ENCODE results near the gene KLHL26. TPM values are rescaled to one million over a fixed set of nuclear protein-coding genes. Genes with fewer than 3 reads are reported as not detected.
A peak's percentile ranks its signal among the peaks of the same experiment; 100 is the strongest.

The KLHL26 gene
- total and polyA plus RNA-seq, 2 of the 13 experiments (the other 11 are each of a cell fraction or from before 2014, with no cell fraction given): 1.5 to 1.7 TPM

- TF ChIP-seq CEBPG (CRISPR knock-in tag; IDR thresholded peaks at IDR 0.05) (peak; percentile 73), ZNF746 (CRISPR knock-in tag; IDR thresholded peaks at IDR 0.05) (0 out of 2 replicates have a peak, but pooled peaks have one; percentile 35), POLR2A (IDR thresholded peaks at IDR 0.05; ENCODE audit: insufficient read depth in 1 of 2, low read depth in 2 of 2, low read length in 2 of 2) (peak in 1 of 2 experiments; percentile 50; a peak in 2 of 4 replicates), ZNF761 (CRISPR knock-in tag; conservative IDR thresholded peaks at IDR 0.05) (no peak), FOXA3 (CRISPR knock-in tag; IDR thresholded peaks at IDR 0.05) (0 out of 2 replicates have a peak, but pooled peaks have one; percentile 17), CREM (IDR thresholded peaks at IDR 0.05) (0 out of 2 replicates have a peak, but pooled peaks have one; percentile 13), CREM (CRISPR knock-in tag; IDR thresholded peaks at IDR 0.05) (no peak), ZNF605 (CRISPR knock-in tag; IDR thresholded peaks at IDR 0.05) (no peak), ZNF274 (CRISPR knock-in tag; IDR thresholded peaks at IDR 0.05) (no peak), RCOR2 (CRISPR knock-in tag; IDR thresholded peaks at IDR 0.05) (no peak; the same call in 1 of the 2 replicates), ZFP90 (CRISPR knock-in tag; IDR thresholded peaks at IDR 0.05; ENCODE audit: borderline replicate concordance) (0 out of 2 replicates have a peak, but pooled peaks have one; percentile 1), ATF1 (CRISPR knock-in tag; IDR thresholded peaks at IDR 0.05) (no peak), PHF20 (CRISPR knock-in tag; IDR thresholded peaks at IDR 0.05) (peak; percentile 20; the same call in 1 of the 2 replicates), RNF219 (CRISPR knock-in tag; IDR thresholded peaks at IDR 0.05) (0 out of 2 replicates have a peak, but pooled peaks have one; percentile 34), ZNF503 (CRISPR knock-in tag; IDR thresholded peaks at IDR 0.05) (no peak), ZNF660 (CRISPR knock-in tag; IDR thresholded peaks at IDR 0.05; ENCODE audit: borderline replicate concordance, low read depth) (no peak), ZNF501 (CRISPR knock-in tag; IDR thresholded peaks at IDR 0.05) (peak; percentile 13; the same call in 1 of the 2 replicates), ZNF263 (CRISPR knock-in tag; IDR thresholded peaks at IDR 0.05) (0 out of 2 replicates have a peak, but pooled peaks have one; percentile 17), ZFP36L2 (CRISPR knock-in tag; IDR thresholded peaks at IDR 0.05) (no peak), HOXA3 (CRISPR knock-in tag; IDR thresholded peaks at IDR 0.05) (0 out of 2 replicates have a peak, but pooled peaks have one; percentile 22), HBP1 (CRISPR knock-in tag; IDR thresholded peaks at IDR 0.05; ENCODE audit: low read depth) (0 out of 2 replicates have a peak, but pooled peaks have one; percentile 24), GMEB1 (CRISPR knock-in tag; IDR thresholded peaks at IDR 0.05; ENCODE audit: borderline replicate concordance) (no peak), ZNF619 (CRISPR knock-in tag; IDR thresholded peaks at IDR 0.05) (0 out of 2 replicates have a peak, but pooled peaks have one; percentile 13)
Observed at GRCh38 chr19:18587962-18588610, 48.7 kb upstream of the KLHL26 start (continued).
